Fibroblast of lung (primary cell): ENCODE data around the gene CCR5.

Experiments used
- CTCF ChIP-seq, 2 donors: IDR thresholded peaks in 1 of 2; conservative IDR thresholded peaks in 1 of 2; 1 replicate in 1 of 2; 2 replicates in 1 of 2; pipeline ENCODE4 v1.5.1; 2011 to 2012; ENCODE audit warnings: low read length in 2 of 2, control low read depth in 1 of 2, inconsistent platforms in 1 of 2, low read depth in 1 of 2, mild to moderate bottlenecking in 1 of 2
- EZH2 ChIP-seq: IDR thresholded peaks from 2 replicates; pipeline ENCODE4 v1.5.1; 2012; ENCODE audit warnings: low read length, control low read depth, mild to moderate bottlenecking; ENCODE audit errors: missing control alignments

GRCh38 chr3:46406443-46406787, 35.7 kb downstream of the CCR5 start:
- no peak for TF ChIP-seq CTCF (conservative IDR thresholded peaks at IDR 0.05 in 1 of 2, IDR thresholded peaks at IDR 0.05 in 1 of 2; ENCODE audit: low read depth in 1 of 2, low read length in 2 of 2)
- no peak for TF ChIP-seq EZH2
